Activated naive CD4-positive, alpha-beta T cell treated with anti-CD3 and anti-CD28 coated beads, Interleukin-2, amount 50 U/mL, for 24 hours (primary cell): ENCODE results near the gene TRPM8.

ENCODE experiments used
- H3K27ac Mint-ChIP-seq: one replicate; pipeline ENCODE4 v1.8.0; 2021; ENCODE audit warnings: mild to moderate bottlenecking, mixed read lengths
- H3K27me3 Mint-ChIP-seq: one replicate; pipeline ENCODE4 v1.8.0; 2021; ENCODE audit warnings: mixed read lengths
- H3K36me3 Mint-ChIP-seq: one replicate; pipeline ENCODE4 v1.8.0; 2021; ENCODE audit warnings: mixed read lengths
- H3K4me1 Mint-ChIP-seq: one replicate; pipeline ENCODE4 v1.8.0; 2021; ENCODE audit warnings: mixed read lengths
- H3K4me3 Mint-ChIP-seq: one replicate; pipeline ENCODE4 v1.8.0; 2021; ENCODE audit warnings: mild to moderate bottlenecking, mixed read lengths
- H3K9me3 Mint-ChIP-seq: one replicate; pipeline ENCODE4 v1.8.0; 2021; ENCODE audit warnings: mixed read lengths

TRPM8 gene

GRCh38 chr2:233926806-233927205 lies 9.6 kb downstream of the TRPM8 start:
- no peaks in the 10 kb centered on the region for H3K4me1 Mint-ChIP-seq
- no peak overlapping the region for H3K27ac Mint-ChIP-seq
- peaks cover 36% of the 10 kb centered on the region for H3K27me3 Mint-ChIP-seq
- no peaks in the 10 kb centered on the region for H3K9me3 Mint-ChIP-seq
- H3K36me3 Mint-ChIP-seq, result no peaks in the 10 kb centered on the region
- no peak overlapping the region for H3K4me3 Mint-ChIP-seq

GRCh38 chr2:233928594-233929351 lies 11.6 kb downstream of the TRPM8 start:
- no peaks in the 10 kb centered on the region for H3K4me1 Mint-ChIP-seq

DNA sequence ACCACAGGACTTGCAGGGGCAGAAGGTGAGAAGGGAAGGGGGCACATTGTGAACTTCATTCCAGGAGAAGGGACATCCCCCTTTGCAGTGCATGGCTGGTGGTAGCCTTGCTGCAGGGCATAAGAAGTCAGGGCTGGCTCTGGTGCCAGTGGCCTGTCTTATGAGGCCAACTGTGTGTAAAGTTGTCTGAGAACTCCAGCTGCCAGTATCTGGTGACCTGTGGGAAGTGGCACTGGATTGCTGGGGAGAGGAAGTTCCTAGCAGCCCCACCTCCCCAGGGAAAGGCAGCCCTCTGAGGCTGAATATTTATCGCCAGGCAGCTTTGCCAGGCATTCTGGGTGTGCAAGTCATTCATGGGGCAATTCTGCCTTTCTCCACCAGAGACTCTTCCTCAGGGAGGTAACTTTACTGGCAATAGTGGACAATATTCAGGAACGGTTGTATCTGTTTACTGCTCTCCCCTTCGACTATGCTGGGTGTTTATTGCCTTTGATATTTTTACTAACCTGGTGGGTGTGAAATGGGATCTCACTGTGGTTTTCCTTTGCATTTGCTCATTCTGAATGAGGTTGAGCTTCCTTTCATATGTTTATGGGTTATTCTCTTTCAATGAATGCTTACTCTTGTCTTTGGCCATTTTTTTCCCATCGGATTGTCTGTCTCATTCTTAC lies 12.3 kb downstream of the TRPM8 start:
- H3K27ac Mint-ChIP-seq, result no peak overlapping the region
- H3K36me3 Mint-ChIP-seq, result no peaks in the 10 kb centered on the region
- no peak overlapping the region for H3K4me3 Mint-ChIP-seq
- H3K4me1 Mint-ChIP-seq, result no peaks in the 10 kb centered on the region
- no peaks in the 10 kb centered on the region for H3K9me3 Mint-ChIP-seq
- peaks cover 38% of the 10 kb centered on the region for H3K27me3 Mint-ChIP-seq

More at GRCh38 chr2:233928594-233929351, 11.6 kb downstream of the TRPM8 start:
- no peaks in the 10 kb centered on the region for H3K36me3 Mint-ChIP-seq
- H3K4me3 Mint-ChIP-seq, result no peak overlapping the region
- no peak overlapping the region for H3K27ac Mint-ChIP-seq
- peaks cover 41% of the 10 kb centered on the region for H3K27me3 Mint-ChIP-seq
- H3K9me3 Mint-ChIP-seq, result no peaks in the 10 kb centered on the region

DNA sequence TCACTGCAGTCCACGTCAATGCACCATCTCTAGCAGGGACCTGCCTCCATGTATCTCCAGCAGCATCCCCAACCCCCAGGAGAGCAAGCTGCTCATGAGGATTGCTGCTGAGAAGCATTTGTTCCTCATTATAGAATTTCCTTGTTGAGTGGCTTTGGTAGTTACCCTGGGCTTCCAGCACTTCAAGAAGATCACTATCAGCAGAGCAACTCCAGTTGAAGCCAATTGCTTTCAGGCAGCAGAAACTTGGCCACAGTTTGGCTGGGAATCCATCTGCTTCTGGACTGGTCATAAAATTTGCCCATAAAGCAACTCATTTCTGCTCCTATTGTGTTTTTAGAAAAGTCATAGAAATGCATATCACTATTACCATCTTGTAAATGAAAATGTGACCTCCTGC lies 17.4 kb downstream of the TRPM8 start:
- H3K27me3 Mint-ChIP-seq, result peaks cover 33% of the 10 kb centered on the region
- no peaks in the 10 kb centered on the region for H3K36me3 Mint-ChIP-seq
- peaks cover 7% of the 10 kb centered on the region for H3K4me1 Mint-ChIP-seq
- no peak overlapping the region for H3K4me3 Mint-ChIP-seq
- H3K27ac Mint-ChIP-seq, result no peak overlapping the region
- H3K9me3 Mint-ChIP-seq, result no peaks in the 10 kb centered on the region

DNA sequence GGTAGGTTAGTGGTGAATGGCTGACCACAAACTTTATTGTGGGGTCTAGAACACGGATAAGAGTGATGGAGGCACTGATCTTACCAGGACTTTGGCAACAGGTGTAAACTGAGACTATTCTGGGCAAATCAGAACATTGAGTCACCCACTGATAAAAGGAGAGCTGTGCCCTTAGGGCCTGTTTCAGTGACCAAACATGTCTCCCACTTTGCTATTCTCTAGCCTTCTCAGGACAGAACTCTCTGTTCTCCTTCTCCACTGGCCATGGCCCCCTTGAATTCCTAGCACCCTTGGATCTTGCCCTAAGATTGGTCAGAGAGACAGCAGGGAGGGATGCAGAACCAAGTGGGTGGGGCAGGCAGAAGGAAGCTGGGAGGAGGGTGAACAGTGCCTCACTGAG lies 18.3 kb downstream of the TRPM8 start:
- Mint-ChIP-seq H3K27ac (no peak overlapping the region), H3K36me3 (no peaks in the 10 kb centered on the region), H3K27me3 (peaks cover 36% of the 10 kb centered on the region), H3K9me3 (no peaks in the 10 kb centered on the region), H3K4me3 (no peak overlapping the region), H3K4me1 (peaks cover 7% of the 10 kb centered on the region)

DNA sequence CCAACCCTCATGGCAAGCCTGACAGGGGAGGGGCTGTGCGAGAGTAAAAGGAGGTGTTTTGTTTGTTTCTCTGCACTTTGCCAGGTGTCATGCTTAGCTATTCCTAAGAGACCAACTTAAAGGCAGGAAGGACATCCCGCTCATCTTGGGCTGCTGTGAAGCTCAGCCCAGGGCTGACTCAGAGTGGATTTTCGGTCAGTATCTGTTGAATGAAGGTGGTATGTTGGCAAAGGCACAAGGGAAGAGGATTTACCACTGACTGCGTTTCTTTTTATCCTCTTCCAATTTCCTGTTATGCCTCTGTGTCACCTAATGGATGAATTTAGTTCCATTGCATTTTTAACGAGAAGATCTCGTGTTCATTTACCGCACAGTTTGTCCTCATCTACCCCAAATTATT lies 18.9 kb downstream of the TRPM8 start:
- peaks cover 7% of the 10 kb centered on the region for H3K4me1 Mint-ChIP-seq
- peaks cover 38% of the 10 kb centered on the region for H3K27me3 Mint-ChIP-seq

DNA sequence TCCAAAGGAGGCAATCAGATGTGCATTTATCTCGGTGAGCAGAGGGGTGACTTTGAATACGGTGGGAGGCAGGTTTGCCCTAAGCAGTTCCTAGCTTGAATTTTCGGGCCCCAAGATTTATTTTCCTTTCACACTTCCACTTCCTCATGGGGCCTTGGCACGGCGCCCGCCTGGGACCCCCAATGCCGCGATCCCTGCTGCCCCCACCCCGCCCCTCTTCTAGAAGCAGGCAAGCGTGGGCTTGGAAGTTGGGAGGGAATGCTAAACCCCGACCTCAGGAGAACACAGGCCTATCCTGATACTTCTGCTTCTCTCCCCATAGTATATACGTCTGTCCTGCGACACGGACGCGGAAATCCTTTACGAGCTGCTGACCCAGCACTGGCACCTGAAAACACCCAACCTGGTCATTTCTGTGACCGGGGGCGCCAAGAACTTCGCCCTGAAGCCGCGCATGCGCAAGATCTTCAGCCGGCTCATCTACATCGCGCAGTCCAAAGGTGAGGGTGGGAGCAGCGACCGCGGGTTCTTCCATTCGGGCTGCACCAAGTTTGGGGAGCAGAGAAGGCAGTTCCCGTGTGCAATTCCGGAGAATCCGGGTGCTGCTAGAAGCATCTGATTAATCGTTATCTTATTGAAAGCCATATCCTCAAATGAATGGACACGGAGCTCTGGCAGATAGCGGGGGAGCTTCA lies 21.6 kb downstream of the TRPM8 start:
- peak overlapping the region; percentile 49 for H3K4me3 Mint-ChIP-seq
- no peaks in the 10 kb centered on the region for H3K9me3 Mint-ChIP-seq

More for the DNA sequence above, 18.9 kb downstream of the TRPM8 start:
- H3K9me3 Mint-ChIP-seq, result no peaks in the 10 kb centered on the region
- H3K4me3 Mint-ChIP-seq, result no peak overlapping the region
- no peaks in the 10 kb centered on the region for H3K36me3 Mint-ChIP-seq
- no peak overlapping the region for H3K27ac Mint-ChIP-seq

GRCh38 chr2:233940376-233941276 lies 23.5 kb downstream of the TRPM8 start:
- Mint-ChIP-seq H3K36me3 (no peaks in the 10 kb centered on the region), H3K4me3 (no peak overlapping the region), H3K27ac (no peak overlapping the region), H3K27me3 (peaks cover 27% of the 10 kb centered on the region), H3K9me3 (no peaks in the 10 kb centered on the region), H3K4me1 (peaks cover 7% of the 10 kb centered on the region)

More for the DNA sequence above, 21.6 kb downstream of the TRPM8 start:
- Mint-ChIP-seq H3K27me3 (peaks cover 29% of the 10 kb centered on the region), H3K4me1 (peaks cover 7% of the 10 kb centered on the region), H3K36me3 (no peaks in the 10 kb centered on the region), H3K27ac (no peak overlapping the region)

DNA sequence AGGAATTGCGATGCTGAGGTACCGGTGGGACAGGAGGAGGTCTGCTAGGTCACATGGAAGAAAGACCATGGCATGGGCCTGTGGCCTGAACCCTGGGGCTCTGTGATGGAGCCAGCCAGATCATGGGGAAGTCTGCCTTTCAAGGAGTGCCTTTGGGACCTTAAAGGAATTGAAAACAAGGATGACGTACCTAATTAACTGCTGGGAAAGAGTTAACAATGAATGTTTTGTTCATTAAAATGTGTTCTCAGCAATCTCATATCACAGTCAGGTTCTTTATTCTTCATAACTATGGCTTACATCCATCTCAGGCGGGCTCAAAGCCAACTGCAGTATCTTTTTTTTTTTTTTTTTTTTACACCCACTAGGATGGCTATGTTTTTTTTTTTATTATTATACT lies 25.6 kb downstream of the TRPM8 start:
- Mint-ChIP-seq H3K36me3 (no peaks in the 10 kb centered on the region), H3K4me3 (no peak overlapping the region), H3K27ac (no peak overlapping the region), H3K9me3 (no peaks in the 10 kb centered on the region), H3K4me1 (peaks cover 7% of the 10 kb centered on the region), H3K27me3 (peaks cover 35% of the 10 kb centered on the region)

DNA sequence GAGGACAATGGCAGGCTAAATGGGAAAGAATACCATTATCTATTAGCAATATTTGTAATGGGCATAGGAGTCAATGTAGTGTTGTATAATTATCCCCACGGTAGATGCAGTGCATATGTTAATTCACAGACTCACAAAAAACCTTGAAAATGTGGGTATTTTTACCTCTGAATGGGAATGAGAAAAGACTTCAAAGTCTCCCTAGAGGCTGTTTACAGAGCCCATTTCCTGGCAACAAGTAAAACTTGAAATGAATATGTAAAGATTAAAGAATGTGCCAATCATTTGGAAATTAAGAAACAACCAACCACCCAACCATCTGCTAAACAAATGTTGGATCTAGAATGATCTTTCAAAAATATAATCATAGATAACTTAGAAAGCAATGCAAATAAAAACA lies 27.1 kb downstream of the TRPM8 start:
- H3K4me3 Mint-ChIP-seq, result no peak overlapping the region
- H3K4me1 Mint-ChIP-seq, result peaks cover 1% of the 10 kb centered on the region
- no peaks in the 10 kb centered on the region for H3K9me3 Mint-ChIP-seq
- H3K27ac Mint-ChIP-seq, result no peak overlapping the region
- peaks cover 27% of the 10 kb centered on the region for H3K27me3 Mint-ChIP-seq
- no peaks in the 10 kb centered on the region for H3K36me3 Mint-ChIP-seq

GRCh38 chr2:233944722-233945121 lies 27.5 kb downstream of the TRPM8 start:
- Mint-ChIP-seq H3K4me3 (no peak overlapping the region), H3K4me1 (no peaks in the 10 kb centered on the region), H3K9me3 (no peaks in the 10 kb centered on the region), H3K27me3 (peaks cover 25% of the 10 kb centered on the region), H3K36me3 (no peaks in the 10 kb centered on the region), H3K27ac (no peak overlapping the region)

- peaks cover 22% of the 10 kb centered on the region for H3K27me3 Mint-ChIP-seq
- H3K36me3 Mint-ChIP-seq, result no peaks in the 10 kb centered on the region
- H3K4me1 Mint-ChIP-seq, result no peaks in the 10 kb centered on the region
- H3K4me3 Mint-ChIP-seq, result no peak overlapping the region
- H3K27ac Mint-ChIP-seq, result no peak overlapping the region
- no peaks in the 10 kb centered on the region for H3K9me3 Mint-ChIP-seq
Observed at GRCh38 chr2:233945146-233945545, 28.0 kb downstream of the TRPM8 start.

GRCh38 chr2:233950078-233950825 lies 33.1 kb downstream of the TRPM8 start:
- Mint-ChIP-seq H3K9me3 (no peaks in the 10 kb centered on the region), H3K4me3 (no peak overlapping the region), H3K27me3 (peaks cover 16% of the 10 kb centered on the region), H3K27ac (no peak overlapping the region), H3K4me1 (no peaks in the 10 kb centered on the region), H3K36me3 (no peaks in the 10 kb centered on the region)

- peaks cover 9% of the 10 kb centered on the region for H3K27me3 Mint-ChIP-seq
- H3K27ac Mint-ChIP-seq, result no peak overlapping the region
- H3K36me3 Mint-ChIP-seq, result no peaks in the 10 kb centered on the region
- H3K4me1 Mint-ChIP-seq, result no peaks in the 10 kb centered on the region
- H3K4me3 Mint-ChIP-seq, result no peak overlapping the region
- H3K9me3 Mint-ChIP-seq, result no peaks in the 10 kb centered on the region
Observed at GRCh38 chr2:233952335-233952734, 35.2 kb downstream of the TRPM8 start.
